Daoy (cell line): ENCODE data around the gene RSU1. TPM values are rescaled to one million over a fixed set of nuclear protein-coding genes. Genes with fewer than 3 reads are reported as not detected.
"Not testable (repeated sequence)": the region's sequence is repeated elsewhere in the genome, so short reads cannot be mapped to it uniquely, and the experiment has no call there.

Experiments used
- DNase-seq: peaks from one replicate; pipeline ENCODE4 v3.0.0-alpha.2; 2015; ENCODE audit warnings: low read depth
- total RNA-seq: library from RNA; depleted of rRNA; stranded (reverse); fragments of >200 nt; shearing (Covaris generic); gene quantifications from 2 replicates; pipeline ENCODE4 v1.2.3, GENCODE V29; 2014; rRNA removed

RSU1 gene
- 58.6 and 59.7 TPM in 2 replicates for total RNA-seq

DNA sequence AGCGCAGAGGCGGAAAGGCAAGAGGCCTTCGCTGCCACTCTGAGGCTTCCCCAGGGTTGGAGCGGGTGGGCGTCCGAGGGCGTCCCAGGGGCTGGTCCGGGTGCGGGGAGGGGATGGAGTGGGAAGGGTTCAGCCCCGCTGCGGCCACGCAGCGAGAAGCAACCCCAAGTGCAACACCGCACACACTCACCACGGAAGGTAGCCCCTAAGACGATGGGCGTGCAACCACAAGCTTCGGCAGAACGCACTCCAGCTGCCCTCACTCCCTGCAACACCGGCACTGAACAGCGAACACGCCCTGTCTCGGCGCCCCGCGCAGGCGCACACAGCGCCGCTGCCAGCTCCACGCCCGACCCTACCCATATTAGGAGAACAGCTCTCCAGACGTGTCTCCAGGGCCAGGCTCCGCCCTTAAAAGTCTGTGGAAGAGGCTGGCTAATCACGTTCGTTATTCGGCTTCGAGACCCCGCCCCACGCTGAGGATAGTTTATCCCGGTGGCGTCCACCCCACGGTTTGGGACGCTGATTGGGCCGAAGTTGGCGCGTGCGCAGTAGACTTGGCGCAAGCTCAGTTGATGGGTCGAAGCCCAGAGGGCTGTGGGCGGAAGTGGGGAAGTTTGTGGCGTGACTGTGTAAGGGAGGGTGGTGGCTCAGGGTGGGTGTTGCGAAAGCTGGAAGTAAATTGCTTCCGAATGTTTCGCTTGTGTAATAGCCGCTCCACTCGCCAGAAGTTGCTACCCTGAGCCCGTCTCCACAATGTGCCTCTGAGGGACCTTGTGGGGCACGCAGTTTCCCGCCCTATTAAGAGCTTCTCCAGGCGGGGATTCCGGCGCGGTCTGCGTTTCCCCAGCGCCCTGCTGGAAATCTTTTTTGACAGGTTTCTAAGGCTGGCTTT is at the start of gene RSU1:
Gene RSU1, minus strand, starts transcription at position 300 of the 895 bp plus-strand sequence. CDS start 343 bp downstream, outside the sequence.
- peak; percentile 99 for DNase-seq

DNA sequence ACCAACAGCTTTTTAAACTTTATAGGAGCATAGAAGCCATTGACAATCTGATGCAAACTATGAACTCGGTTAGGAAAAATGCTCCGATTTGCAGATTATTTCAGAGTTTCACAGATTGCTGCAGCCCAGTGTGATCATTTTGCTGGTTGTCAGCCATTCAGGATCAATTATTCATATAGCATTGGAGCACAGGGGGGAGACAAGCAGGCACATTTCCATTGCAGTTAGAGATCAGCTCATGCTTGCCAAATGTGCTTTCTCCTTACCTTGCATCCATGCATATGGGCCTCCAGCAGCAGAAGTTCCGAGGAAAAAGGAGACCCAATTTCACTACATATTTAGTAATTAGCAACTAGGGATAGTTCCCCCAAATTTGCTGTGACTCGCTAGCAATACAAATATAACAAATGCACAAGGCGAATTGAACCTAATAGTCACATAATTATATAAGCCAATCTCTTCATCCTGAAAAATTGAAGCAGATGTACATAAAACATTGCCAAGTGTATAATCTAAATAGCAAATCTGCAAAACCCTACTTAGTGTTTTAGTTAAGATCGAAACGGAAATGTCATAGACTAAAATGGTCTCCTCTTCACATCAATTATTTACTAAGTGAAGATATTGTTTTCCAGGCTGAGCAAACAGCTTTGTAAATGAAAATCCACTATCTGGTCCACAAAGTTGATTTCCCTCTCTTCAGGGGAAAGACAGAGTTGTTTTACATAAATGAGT is 49.5 kb upstream of the RSU1 start:
- DNase-seq: no peak

DNA sequence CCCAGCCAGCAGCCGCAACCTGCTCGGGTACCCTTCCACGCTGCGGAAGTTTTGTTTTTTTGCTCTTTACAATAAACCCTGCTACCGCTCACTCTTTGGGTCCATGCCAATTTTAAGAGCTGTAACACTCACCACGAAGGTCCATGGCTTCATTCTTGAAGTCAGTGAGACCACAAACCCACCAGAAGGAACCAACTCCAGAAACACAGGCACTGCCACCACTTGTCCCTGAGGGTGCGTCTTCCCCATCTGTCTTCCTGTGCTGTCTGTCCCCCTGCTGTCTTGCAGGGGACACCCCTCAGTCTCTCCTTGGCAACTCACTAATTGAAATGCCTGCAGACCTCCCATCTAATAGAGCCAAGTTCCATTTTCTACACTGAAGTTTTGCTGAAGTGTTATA is 48.5 kb upstream of the RSU1 start:
- no peak for DNase-seq

DNA sequence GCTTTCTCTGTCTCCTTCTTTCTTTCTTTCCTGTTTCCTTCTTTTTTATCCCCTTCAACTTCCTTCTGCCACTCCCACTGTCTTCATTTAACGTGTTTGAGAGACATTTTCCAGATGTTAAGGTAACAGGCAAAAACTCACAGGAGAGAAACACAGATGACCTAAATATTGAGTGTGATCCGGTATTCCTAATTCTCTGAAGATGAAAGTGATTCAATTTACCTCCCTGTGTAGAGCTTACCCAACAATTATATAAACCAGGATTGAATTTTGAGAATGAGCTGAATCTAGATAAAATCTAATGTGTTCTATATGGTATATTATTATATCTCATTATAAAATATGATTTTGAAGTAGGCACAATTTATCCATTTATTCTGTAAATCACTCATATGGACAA is 46.5 kb upstream of the RSU1 start:
- no peak for DNase-seq

DNA sequence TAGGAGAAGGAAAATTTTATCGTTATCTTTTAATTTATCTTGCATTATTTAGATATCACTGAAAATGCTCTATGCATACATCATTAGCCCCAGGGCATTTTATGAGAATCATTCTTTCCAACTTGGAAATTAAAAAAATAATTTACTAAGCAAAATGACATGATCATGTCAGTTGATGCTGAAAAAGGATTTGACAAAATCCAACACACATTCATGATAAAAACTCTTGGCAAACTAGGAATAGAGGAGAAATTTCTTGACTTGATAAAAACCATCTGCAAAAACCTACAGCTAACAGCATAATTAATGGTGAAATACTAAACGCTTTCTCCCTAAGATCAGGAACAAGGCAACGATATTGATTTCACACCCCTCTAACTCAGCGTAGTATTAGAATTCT is 40.2 kb upstream of the RSU1 start:
- DNase-seq: no peak

DNA sequence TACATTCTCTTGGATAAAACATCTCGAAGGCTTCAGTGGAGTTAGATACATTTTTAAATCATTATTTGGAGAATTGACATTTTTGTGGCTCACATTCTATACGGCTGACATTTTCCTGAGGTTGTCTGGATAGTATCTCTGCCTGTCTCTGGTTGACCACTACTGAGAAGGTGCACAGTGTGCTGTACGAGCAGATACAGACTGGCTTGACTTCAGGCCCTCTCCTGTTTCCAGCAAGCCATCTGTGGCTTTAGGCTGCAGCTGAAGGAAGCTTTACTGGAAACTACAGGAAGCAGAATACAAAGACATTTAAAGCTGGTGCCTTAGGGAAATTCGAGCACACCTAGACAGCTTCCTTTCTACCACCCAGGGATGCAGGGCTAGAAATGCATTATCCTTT is 39.3 kb upstream of the RSU1 start:
- no peak for DNase-seq

DNA sequence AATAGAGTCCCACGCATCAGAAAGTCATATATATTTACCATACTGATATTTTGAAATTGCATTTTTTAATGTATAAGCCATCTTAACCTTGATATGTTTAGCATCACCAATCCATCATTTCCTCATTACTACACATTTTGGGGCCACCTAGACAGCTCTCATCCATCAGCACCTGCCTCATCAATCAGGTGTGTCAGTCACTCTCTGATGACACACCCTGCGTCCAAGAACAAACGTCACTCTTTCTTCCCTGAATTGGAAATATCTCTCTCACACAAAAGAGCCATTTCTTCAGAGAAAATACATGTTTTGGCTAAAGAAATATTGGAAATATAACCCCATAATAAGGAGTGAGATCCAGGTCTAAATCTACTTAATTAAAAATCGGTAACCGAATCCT is 38.9 kb upstream of the RSU1 start:
- DNase-seq: no peak

DNA sequence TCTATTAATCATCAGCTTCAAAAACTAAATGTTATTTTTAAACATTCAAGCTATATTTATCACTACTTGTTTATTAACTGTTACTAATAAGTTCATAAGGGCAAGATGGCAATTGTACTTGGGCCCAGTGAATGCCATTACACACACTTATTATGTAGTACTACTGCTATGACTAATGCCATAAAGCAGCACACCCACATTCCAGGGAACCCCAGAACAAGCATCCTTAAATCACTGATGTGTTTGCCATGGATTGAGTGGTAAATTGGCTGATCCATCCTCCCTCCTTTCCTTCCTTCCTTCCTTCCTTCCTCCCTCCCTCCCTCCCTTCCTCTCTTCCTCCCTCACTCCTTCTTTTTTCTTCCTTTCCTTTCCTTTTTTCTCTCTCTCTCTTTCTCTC is 37.4 kb upstream of the RSU1 start:
- DNase-seq: peak; percentile 39

DNA sequence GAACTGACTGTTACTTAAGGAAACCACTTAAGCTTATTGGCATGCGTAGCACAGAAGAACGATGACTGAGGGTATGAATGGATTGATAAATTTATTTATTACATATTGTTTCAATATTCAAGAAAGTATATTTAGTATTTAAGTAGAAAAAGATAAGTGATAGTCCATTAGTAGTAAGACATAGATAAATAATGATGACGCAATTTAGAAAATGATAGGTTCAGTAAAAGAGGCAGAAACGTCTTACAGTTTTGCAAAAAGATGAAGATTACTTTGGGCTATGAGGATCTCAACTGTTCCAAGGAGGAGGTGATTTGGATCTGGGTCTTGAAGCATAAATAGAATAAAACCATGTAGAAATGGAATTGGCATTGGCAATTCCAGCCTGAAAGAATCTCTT is 36.6 kb upstream of the RSU1 start:
- DNase-seq: no peak

DNA sequence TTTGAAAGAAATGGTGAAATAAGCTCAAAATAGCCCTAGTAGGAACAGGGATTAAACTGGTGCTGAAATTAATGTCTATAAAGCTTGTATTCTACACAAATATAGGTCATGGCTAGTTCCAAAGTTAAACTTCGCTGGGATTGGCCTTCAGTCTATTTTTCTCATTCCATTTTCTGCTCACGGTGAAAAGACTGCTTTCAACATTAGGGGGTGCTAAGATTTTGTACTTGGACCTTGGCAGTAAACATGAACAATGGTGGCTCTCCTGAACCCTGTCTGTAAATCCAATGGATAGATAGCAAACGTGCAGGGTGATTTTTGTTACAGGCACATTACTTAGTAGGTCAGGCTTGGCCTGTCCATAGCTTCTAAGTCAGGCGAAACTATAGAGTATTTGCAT is 36.0 kb upstream of the RSU1 start:
- DNase-seq: peak; percentile 34

DNA sequence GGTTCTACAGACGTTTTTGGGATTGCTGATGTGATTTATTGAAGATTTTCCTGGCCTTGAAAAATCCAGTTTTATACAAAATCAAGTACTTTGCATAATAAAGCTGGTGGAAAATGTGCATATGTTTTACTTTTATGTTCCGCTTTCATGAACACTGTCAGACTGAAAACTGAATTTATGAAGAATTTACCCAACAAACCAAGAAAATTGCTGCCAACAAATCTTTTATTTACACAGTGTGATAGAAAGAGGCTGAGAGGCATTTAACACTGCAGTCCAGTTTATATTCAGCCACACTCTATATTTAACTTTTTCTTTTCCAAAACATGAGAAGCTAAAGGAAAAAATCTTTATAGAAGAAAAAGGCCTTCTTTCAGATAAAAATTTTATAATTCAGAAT is 35.4 kb upstream of the RSU1 start:
- DNase-seq: no peak

DNA sequence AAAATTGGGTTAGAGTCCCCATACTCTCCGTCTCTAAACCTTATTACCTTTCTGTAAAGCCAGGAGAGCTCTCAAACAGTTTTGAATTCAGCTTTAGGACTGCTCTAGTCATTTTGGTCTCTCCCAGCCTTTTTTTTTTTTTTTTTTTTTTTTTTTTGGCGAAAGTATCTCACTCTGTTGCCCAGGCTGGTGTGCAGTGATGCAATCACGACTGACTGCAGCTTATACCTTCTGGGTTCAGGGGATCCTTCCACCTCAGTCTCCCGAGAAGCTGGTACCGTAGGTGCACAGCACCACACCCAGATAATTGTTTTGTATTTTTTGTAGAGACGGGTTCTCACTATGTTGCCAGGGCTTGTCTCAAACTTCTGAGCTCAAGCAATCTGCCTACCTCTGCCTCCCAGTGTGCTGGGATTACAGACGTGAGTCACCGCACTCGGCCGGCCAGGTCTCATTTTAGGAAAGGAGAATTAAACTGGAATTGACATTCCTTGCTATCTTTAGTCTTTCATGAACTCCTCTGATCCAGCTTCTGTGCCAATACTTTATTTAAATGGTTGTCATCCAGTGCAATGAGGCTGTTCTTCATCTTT is 31.4 kb upstream of the RSU1 start:
- DNase-seq: peak; percentile 60

DNA sequence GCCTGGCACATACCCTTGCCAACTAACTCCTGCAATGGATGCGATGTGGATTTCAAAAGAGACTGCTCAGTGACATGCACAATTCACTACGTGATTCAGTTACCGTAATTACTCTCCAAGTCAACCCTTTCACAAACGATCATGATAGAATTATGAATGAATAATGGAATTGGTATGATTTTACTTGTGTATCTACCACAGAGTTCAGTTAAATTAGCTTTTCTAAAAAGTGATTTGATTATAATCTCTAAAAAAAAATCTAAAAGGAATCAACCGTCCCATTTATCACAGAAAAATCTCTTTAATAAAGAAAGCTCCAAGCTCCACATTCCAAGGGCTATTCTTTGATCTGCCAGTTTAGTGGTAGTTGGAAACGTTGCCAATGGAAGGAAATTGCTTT is 30.4 kb upstream of the RSU1 start:
- DNase-seq: no peak

DNA sequence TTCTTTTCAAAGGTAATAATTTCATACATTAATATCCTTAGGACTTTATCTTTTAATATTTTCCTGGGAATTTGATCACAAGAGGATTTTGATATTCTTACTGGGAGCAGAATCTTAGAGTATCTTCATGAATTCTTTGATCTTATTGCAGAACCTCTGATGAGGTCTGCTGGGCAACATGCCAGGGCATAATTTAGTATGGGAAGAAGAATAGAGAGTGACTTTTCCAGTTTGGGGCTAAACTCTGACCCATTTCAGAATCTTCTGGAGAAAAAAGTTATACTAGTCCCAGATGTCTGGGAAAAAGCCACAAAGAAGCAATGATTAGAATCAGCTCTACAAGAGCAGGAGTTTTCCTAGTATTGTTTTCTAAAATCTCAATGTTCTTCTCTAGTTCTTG is 28.0 kb upstream of the RSU1 start:
- no peak for DNase-seq

DNA sequence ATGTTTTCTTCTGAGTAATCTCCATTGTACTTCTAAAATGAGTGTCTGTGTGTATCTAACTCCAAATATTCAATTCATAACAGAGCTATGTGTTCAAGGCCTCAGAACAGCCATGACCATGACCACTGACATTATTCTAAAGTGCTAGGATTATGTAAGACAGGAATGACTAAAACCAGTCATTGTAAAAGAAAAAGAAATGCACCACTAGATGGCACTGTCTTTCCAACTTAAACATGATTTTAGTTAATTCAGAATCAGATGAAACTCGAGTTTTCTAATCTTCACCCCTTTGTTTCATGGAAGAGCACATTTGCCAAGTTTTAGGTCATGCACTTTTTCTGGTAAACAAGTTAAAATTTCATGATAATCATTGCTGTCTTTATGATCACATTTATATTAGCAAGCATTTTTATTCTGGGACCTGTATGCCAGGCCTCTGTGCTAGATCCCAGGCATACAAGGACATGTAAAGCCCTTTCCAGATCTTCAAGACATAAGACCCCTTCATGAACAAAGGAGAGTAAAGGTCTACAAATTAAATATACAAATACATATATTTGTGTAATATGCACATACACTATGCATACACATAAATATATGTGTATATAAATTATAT is 26.1 kb upstream of the RSU1 start:
- peak; percentile 15 for DNase-seq

DNA sequence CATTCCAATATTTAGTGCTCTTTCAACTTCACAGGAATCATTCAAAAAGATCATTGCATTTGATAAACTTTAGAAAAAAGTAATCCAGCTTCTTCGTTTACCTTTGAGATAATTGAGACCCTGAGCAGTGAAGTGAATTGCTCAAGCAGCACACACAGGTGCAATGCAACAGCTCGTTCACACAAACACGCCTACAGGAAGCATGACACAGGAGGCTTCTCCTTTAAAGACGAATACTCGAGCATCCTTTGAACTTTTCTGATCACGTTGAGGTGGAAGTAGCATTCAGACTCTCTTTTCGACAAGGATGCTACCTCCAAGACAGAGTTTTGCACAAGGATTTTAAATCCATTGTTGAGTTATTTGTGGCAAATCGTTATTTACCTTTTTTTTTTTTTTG is 18.0 kb upstream of the RSU1 start:
- DNase-seq: no peak

DNA sequence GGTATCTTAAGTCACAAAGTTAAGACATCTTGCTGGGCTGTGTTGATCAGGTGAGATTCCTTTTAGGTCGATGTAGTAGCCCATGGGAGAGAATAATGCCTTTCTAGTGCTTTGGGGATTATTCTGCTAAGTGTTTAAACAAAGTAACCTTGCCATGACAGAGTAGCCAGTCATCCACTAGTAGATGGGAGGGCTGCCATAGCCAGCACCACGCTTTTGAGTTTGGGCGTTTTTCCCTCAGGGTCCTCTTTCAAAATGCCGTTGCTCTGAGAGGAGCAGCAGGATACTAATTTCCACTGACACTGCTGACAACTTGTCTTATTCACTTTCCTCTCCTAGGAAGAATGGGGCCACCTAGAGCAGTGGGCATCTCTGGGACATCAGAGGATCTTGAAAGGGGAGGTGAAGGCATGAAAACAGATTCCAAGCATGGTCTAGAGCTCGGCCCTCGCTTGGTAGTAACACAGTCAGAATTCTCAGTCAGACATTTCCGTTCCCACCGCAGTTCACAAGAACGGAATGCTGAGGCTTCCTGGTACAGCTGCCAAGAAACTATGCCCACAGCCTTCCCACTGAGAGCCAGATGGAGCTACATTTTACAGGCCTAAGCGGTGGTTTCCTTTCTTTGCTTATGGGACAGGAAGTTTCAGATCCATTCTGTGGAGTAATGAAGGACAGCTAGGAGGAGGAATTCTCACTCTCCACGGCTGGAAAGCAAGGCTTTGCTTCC is 15.3 kb upstream of the RSU1 start:
- peak; percentile 93 for DNase-seq

DNA sequence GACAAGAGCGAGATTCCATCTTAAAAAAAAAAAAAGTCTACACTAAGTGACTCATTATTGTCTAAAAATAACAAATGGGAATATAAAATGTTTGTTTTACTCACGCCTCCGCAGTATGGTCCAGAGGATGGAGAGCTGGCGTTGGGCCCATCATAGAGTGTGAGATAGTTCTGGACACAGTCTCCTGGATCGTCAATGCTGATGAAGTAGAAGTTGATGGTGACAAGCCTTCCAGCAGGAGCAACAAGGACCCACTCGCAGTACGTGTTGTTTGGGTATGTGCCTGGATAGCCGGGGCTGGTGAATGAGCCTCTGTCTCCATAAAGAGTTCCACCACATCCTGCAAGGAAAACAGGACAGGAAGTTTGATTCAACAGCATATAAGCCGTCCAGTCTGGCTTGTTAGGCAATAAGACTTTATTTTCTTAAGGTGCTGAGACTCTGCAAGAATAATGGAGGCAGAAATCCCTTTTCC is 11.5 kb upstream of the RSU1 start:
- peak; percentile 70 for DNase-seq

DNA sequence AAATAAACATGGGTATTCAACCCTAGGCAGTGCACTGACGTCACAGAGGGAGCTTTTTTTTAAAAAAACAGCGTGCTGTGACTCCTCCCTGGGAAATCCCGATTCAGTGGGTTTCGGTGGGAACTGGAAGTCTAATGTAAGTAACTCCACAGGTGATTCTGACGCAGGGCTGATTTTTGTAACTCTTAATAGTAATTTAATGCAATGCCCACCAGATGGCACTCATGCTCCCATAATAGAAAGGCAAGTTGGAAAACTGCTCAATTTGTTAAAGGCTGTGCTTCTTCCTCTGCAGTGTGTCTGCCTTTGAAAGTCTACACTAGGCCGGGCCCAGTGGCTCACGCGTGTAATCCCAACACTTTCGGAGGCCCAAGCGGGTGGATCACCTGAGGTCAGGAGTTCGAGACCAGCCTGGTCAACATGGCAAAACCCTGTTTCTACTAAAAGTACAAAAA is 10.9 kb upstream of the RSU1 start:
- DNase-seq: peak; percentile 73

DNA sequence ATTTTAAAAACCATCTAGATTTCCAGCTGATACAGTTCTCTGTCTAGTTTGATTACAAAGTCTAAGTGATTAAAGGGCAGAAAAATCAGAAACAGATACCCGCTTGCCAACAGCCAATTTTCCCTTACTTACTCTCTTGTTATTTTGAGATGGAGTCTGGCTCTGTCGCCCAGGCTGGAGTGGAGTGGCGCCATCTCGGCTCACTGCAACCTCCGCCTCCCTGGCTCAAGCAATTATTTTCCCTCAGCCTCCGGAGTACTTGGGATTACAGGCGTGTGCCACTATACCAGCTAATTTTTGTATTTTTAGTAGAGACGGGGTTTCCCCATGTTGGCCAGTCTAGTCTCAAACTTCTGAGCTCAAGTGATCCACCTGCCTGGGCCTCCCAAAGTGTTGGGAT is 10.2 kb upstream of the RSU1 start:
- not testable (repeated sequence) for DNase-seq

DNA sequence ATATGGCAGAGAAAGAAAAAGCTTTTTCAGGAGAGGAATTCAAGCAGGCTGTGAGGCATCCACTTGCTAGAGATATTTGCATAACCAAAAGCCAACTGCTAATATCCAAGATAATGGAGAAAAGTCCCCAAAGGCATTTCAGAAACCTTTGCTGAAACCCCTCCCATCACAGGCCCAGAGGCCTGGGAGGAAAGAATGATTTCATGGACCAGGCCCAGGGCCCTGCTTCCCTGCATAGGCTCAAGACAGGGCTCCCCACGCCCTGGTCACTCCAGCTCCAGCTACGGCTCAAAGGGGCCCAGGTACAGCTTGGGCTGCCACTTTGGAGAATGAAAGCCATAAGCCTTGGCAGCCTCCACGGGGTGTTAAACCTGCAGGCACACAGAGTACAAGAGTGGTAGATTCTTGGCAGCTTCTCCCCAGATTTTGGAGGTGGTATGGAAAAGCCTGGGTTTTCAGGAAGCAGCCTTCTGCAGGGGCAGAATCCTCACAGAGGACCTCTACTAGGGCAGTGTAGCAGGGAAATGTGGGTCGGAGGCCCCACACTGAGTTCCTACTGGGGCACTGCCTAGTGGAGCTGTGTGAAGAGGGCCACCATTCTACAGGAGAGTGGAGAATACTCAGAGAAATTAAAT is 5.6 kb upstream of the RSU1 start:
- DNase-seq: no peak
